Activated CD8-positive, alpha-beta memory T cell treated with anti-CD3 and anti-CD28 coated beads, Interleukin-2, amount 50 U/mL, for 4 hours (primary cell): ENCODE results near the gene HOXB5.

Source experiments
- DNase-seq: peaks from one replicate; pipeline ENCODE4 v3.0.0-alpha.2; 2020

The HOXB5 gene

DNA sequence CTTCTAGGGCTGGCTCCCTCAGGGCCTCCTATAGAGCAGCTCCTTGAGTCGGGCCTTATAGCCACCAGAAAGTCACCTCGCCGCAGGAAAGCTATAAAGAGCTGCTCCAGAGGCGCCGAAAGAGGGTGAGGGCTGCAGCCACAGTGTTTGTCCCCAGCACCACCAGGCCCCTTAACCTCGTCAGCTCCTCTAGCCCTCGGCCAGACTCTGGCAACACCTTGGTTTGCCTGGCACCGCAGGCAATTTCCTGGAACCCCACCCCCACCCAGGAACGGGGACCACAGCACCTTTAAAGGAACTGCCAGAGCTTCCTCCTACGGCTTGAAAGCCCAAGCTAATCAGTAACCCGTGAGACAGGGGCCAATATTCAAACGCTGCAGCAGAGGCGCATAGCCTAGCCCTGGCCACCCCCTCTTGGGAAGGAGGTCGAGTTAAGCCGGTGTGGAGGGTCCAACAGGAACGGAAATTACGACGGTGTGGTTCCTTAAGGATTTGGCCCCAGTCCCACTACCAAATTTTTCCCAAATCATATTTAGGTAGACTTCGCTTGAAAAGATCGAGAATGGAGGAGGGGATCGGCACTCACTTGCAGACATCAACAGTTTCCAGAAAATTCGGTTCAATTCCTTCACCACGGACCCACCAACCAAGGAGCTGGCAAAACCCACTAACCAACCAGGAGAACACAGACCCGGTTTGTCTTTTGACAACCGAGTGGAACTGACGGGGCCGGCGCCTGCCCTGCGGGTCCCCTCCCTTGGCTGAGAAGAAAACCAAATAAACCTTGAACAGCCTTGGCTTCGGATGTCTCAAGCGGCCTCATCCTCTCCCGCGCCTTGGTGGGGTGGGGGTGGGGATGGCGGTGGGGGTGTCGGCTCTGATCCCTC lies 8.2 kb upstream of the HOXB5 start:
- no peak for DNase-seq

DNA sequence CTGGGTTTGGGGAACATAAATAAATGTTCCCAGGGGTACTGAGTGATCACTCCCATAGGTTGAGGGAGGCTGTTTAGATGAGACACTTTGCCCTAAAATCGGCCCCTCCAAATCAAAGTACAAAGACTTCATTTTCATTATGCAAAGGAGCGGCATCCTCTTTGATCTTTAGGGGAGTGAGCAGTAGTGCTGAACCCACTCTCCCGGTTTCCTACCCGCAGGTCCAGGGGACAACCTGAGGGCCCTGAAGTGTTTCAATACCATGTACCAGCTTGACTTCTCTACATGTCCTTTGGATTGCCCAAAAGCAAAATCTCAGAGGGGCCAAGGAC lies 7.6 kb upstream of the HOXB5 start:
- no peak for DNase-seq

DNA sequence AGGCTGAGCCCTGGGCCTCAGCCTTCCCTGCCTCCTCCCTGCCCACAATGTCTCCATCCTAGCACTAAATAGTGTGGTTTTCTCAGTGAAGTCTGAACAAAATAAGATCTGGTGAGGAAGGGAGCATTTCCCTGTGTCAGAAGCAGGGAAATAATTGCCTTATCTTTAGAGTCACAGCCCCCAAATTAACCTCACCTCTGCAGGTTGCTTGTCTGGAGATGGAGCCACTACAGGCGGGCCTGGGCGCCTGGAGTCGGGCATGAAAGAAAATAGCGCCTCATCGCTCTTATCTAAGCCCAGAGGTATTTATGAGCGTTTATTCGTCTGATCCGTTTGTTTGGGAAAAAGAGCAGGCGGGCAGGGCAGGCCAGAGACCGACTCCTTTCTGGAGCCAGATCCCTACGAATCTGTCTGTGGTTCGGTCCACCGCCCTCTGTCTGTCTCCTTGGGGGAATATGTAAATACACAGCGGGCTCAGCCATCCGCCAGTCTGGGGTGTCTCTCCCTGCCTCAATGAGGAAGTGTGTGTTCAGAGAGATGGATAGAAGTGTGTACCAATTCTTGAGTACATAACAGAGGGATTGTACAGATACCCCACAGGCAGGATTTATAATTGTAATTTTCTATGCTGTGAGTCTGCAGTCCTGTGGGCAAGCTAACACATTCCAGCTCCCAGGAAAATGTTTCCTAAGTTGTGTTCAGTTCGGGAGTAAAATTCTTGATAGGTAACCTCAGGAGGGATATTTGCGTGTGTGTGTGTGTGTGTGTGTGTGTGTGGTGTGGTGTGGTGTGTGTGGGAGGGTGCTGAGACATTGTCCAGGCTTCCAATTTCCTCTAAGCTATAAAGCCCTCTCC lies 6.9 kb upstream of the HOXB5 start:
- no peak for DNase-seq

DNA sequence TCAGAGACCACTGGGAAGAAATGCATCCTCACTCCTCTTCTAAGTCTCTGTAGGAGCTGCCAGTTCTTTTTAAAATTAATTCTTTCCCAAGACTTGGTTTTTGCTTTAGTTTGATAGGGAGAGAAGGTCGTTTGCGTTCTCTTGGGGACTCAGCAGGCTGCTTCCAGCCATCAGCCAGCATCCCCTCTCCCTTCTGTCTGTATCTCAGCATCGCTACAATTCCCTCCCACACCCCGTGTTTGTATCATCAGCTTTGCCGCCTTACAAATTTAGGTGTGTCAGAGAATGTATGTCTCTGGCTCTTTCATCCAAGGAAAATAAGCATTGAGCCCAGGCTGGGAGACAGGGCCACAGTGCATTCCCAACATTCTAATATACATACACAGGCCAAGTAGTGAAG lies 5.8 kb upstream of the HOXB5 start:
- DNase-seq, result no peak

DNA sequence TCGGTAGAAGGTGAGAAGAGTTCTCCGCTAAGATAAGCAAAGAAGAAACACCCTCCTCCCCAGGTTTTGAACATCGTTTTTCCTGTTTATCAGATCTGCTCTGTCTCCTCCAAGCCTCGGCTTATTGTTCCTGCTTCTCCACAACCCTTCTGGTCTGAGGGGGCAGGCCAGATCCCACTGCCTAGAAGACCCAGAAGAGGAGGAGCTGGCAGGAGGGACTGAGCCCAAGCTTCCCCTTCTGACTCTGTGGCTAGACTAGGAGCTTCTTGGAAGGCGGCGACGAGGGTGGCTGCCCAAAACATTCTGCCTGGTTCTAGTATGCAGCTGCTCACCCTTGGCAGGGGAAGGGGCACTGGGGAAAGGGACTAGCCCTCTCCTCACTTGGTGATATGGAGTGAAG lies 5.2 kb upstream of the HOXB5 start:
- no peak for DNase-seq

DNA sequence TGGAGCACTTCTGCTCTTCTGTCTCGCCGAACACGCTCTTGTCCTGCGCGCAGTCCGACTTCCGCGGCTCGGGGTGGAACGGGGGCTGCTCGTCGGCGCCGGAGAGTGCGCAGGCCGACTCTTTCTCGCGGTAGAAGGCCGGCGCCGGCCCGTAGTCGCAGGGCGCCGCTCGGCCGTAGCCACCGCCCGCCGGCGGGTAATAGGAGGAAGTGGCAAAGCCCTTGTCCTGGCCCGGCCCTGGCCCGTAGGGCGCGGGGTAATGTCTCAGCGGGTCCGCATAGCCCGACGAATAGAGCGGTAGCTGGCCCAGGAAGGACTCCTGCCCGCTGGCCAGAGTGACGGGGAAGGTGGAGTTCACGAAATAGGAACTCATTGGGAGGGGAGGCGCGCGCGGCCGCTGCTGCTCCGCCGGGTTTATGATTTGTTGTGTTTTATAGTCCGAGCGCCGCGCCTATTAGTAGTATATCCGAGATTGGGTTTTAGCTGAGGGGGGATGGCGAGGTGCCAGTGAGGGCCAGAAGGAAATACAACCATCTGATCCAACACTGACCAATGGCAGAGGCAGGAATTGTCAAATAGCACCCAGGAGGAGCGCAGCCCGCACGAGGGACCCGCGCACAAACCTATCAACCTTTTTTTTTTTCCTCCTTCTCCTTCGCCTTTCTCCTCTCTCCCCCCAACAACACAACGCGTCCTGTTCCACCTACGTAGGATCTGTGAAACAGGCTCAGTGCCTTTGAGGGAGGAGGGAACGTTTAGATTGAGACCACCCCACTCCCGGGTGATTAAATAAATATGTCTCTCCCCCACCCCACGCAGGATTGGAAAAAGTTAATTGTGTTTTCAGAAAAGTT lies 4.4 kb upstream of the HOXB5 start:
- no peak for DNase-seq

DNA sequence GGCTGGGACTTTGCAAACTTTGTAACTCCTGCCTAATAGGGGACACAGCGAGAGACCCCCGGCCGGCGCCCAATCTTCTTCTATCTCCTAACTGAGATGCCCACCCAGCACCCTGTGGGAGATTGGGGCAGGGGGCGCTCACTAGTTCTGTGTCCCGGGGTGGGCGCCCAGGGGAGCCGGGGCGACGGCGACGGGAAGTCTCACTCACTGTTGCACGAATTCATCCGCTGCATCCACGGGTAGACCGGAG lies 3.9 kb upstream of the HOXB5 start:
- DNase-seq, result no peak

DNA sequence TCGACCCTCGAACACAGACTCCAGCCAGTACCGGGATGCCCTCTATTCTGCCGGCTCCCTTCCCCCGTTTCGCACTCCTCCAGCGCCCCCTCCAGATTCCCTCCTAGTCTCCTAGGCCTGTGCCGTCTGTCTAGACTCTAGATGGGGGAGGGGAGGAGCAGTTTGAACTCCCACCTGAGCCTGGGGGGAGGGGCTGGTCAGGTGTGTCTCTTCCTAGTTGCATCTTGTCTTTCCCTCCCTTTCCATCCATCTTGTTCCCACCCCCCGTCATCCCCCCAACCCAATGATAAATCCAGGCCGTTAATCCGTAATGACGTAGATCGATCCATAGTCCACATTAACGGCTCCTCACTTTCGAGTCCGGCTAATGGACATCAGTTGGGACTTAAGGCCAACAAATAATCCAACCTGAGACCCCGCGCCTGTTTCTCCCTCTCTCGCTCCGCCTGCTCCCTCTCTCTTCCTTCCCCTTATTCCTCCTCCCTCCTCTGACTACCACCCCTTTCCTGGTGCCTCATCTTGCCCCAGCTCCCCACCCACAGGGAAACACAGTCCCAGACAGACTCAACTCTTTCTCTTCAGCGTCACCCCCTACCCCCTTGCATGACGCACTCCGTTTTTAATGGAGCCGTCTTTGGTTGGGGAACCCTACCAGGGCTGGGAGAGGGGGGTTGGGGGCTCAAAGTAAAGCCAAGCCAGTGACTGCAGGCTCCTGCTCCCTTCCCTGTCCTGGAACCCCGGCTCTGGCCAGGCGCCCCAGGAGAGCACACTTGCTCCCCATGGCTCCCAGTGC lies 3.4 kb upstream of the HOXB5 start:
- no peak for DNase-seq

DNA sequence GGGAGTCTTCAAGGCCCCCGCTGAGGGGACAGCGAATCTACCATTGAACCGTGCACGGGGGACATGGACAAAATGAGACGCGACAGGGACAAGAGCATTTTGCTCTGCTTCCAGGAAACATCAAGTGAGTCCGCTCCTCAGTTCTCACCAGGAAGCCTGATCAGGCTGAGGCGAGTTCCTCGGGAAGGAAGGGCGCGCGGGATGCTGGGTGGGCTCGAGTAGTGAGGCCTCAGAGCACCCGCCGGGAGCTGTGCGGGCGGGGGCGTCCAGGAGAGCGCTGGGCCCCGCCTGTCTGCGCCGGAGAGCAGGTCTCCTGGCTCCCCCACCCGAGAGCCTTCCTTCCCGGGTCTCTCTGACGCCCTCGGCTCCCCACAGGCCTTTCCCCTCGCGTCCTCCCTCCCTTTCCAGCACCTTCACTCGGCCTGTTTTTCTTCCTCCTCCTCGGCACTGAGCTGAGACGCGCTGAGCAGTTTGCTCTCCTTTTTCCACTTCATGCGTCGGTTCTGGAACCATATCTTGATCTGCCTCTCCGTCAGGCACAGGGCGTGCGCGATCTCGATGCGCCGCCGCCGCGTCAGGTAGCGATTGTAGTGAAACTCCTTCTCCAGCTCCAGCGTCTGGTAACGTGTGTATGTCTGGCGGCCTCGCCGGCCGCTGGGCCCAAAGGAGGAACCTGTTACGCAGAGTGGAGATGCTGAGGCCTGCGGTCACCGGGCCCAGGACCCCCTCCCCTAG lies 2.6 kb upstream of the HOXB5 start:
- DNase-seq, result no peak

DNA sequence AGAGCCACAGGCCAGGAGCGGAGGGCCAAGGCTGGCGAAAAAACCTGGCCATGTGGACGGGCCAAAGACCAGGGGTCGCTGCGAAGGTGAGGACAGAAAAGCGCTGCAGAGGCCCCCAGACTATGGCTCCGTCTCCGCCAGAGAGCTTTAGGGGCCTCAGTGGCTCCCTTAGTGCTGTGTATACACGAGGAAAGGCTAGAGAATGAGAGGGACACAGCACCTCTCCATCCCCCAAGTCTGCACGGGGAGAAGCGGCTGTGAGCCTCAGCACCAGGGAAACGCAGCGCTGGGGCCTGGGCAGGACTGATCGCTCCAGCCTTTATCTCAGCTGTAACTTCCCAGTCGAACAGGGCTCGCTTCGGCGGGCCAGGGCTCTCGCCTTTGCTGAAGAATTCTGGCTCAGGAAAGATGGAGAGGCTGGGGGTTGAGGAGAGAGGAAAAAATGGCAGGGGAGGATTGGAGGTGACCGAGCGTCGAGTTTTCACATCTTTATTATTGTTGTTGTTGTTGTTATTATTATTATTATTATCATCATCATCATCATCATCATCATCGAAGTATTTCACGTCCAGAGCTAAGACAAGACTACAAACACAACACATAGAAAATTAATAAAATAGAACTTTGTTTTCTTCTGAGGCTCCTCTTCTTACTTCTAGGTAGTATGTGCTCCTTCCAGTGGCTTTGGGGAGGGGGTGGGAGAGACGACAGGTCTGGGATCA lies 1.9 kb upstream of the HOXB5 start:
- DNase-seq, result no peak

DNA sequence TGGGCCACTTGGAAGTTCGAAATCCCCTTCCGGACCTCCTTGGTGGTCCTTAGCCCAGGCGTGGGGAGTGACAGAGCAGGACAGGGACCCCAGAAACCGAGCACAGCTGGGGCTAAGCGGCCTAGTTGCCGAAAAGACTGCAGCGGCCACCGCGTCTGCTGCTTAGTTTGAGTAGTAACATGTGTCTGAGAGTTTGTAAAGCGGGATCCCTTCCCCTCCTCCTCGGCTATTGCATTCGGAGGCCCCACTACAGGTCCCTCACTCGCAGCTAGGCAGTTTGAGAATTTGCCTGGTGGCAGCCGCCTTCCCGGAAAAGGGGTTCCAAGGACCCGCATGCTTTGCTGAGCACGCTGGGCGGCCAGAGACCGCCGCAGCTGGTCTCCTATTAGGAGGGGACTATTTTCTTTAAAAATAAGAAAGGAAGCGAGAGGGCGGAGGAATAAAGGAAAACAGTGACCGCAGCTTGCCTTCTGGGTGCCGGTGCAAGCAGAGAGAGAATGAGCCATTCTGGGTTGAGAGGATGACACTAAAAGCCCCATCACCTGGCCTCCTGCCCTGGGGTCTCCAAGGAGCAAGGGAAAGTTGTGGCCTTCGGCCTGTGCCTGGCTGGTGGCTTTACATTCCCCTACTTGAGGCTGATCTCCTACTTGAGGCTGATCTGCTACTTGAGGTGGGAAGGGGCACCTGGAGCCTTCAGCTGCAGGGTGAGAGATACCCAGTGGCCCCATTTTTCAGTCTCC lies 1.1 kb upstream of the HOXB5 start:
- DNase-seq, result no peak

DNA sequence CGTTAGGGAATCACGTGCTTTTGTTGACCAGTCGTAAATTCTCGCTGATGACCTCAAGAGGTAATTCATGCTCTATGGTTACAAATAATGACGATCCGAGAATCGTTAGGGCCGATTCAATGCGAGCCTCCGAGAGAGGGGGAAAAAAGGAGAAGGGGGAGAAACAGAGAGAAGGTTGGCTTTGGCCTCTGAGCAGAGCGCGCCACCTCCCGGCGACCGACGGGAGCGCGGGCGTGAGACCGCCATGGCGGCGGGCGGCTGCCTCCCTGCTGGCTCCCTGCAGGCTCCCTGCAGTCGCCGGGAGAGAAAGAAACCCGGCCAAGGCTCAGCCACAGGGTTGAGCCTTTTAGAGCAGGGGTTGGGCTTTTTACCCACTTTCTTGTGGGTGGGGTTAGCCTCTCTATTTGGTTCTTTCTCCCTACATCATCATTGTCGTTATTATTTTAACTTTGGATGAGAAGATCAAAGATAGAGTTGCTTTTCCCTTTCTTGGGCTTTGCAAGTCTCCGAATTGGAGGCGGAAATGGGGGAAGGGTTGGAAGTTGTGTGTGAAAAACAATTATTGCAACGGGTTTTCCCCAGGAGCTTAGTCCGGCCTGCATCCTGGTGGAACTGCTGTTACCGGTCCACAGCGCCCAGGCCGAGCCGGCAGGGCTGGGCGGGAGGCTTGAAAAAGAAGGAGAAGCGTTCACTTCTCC lies 410 bp upstream of the HOXB5 start:
- DNase-seq, result peak; percentile 83

DNA sequence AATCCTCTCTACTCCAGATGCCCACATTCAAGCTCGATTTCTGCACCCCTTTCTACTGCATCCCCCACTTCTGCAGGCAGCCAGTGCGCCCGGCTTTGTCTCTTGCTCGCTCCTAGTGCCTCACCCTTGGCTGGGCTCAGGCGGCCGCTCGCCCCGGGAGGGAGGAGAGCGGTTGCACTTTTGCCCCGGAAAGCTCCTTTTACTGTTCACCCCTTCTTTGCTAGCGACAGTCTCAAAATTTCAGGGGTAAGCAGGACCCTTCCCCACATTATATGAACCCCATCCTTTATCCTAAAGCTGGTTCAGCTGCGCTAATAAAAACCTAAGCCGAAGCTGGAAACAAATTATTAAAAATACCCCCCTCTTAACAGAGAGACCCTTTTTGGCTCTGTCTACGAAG lies 1.0 kb downstream of the HOXB5 start:
- no peak for DNase-seq

DNA sequence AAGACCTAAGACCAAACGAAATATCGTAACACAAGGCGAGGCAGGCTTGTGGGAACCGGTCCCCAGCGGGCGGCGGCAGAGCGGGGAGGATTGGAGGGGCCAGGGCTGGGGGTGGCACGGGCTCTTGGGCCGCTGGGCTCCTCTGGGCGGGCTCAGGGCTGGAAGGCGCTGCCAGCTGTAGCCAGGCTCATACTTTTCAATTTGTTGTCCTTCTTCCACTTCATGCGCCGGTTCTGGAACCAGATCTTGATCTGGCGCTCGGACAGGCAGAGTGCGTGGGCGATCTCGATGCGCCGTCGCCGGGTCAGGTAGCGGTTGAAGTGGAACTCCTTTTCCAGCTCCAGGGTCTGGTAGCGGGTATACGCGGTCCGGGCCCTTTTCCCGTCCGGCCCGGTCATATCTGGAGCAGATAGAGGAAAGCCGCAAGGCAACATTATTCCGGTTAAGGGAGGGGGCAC lies 1.5 kb downstream of the HOXB5 start:
- no peak for DNase-seq

DNA sequence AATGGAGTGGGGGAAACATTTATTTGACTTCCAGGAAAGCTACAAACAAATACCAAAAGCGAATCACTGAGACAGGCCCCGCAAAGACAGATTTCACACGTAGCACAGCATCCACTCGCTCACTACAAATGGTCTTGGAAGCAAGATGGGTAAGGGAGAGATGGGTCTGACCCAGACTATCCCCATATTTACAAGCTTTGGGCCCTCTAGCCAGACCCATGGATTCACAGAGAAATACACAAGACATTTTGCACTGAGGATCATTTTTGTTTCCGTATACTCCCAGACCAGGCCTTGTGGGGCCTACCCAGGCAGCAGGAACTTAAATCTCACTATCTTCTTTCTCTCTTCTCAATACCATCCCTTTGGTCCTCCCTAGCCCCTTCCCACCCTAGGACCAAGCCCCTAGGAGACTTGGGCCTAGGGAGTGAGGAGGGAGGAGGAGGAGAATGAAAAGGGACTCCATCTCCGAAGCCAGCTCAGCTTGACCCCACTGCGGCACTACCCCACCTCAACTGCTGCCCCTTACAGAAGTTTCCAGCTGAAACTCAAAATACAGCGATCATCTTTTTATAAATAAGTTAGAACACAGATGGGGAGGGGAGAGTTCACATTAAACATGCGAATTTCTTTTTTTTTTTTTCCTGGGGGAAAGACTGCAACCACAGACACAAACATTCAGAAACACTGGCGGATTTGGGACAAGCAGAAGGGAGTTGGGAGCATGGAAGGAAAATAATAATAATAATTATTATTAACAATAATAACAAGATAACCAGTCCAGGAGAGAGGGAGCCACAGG lies 2.1 kb downstream of the HOXB5 start:
- DNase-seq, result no peak

DNA sequence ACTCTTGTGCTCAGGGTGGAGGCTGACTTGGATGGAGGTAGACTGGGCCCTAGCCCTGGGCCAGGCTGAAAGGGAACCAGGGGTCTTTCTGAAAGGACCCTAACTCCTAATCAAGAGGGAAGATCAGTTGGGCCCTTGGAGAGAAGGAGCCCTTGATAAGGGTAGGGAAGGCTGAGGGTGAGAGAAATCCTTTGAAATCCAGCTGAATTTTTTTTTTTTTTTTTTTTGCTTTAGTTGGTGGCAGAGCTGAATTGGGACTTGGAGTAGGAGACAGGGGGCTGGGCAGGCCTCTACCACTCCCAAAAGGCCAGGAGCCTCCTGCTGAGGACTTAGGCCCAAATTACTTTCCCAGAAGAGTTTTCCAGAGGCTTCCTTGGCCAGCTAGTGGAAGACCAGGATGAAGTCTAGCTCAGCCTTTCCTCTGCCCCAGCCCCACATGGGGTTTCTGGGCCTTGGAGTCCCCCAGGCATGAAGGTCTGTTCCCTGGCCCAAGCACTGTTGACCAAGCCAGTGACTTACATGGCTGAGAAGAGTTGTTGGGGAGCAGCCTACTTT lies 2.9 kb downstream of the HOXB5 start:
- no peak for DNase-seq

DNA sequence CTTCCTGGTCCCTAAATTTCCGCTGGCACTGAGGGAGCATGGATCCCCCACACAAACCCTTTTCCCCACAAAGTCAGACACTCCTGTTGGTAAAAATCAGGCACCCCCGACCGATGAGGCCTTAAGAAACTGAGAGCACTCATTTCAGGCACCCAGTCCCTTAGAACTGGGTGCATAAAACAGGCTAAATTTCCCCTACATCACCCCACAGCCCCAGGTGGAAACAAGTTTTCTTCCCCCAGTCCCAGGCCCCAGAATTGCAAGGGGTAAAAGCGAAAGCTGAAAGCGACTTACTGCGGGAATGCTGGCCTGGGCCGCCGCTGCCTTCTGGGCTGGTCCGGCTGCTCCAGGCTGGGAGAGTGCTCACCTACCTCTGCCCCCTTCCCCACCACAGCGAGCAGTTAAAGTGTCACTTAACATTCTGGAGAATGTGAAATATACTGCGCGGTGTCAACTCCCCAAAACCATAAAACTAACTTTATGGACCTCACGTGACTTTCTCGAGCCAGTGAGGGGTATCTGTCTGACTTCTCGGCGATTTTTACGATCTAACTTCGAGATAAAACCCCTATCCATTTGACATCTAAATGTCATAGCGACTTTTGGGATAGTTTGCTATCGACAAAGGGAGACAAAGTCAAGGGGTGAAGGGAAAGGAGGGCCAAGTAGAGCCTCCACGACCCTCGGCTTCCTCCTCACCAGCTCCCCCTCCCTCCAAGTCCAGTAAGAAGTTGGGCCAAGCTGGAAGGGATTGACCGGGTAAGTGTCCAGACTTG lies 3.6 kb downstream of the HOXB5 start, which contains the start of gene HOXB3:
Gene HOXB3, minus strand, starts transcription at position 411 of the 776 bp plus-strand sequence. CDS start 37,767 bp downstream, outside the sequence.
- DNase-seq, result no peak
